AG09309 (cell line): ENCODE results near the gene MYH9.

Experiments
- DNase-seq: peaks from one replicate; pipeline ENCODE4 v3.0.0-alpha.2; 2010; ENCODE audit warnings: low read depth
- H3K4me3 ChIP-seq: 2 replicates; pipeline ENCODE4 v1.5.1; 2011; ENCODE audit warnings: mild to moderate bottlenecking, low read depth, low read length, moderate library complexity; ENCODE audit not compliant: control insufficient read depth
- CTCF ChIP-seq: IDR thresholded peaks from 2 replicates; pipeline ENCODE4 v1.5.1; 2011; ENCODE audit warnings: mild to moderate bottlenecking, low read depth, low read length, inconsistent platforms; ENCODE audit not compliant: insufficient read depth, control insufficient read depth; ENCODE audit errors: missing control alignments

Gene MYH9

GRCh38 chr22:36343070-36343719 lies 44.6 kb downstream of the MYH9 start:
- no peak for DNase-seq
- H3K4me3 ChIP-seq: no peak overlapping the region
- TF ChIP-seq CTCF: no peak

GRCh38 chr22:36341640-36342041 lies 46.1 kb downstream of the MYH9 start:
- no peak for DNase-seq
- no peak overlapping the region for H3K4me3 ChIP-seq
- no peak for TF ChIP-seq CTCF

DNA sequence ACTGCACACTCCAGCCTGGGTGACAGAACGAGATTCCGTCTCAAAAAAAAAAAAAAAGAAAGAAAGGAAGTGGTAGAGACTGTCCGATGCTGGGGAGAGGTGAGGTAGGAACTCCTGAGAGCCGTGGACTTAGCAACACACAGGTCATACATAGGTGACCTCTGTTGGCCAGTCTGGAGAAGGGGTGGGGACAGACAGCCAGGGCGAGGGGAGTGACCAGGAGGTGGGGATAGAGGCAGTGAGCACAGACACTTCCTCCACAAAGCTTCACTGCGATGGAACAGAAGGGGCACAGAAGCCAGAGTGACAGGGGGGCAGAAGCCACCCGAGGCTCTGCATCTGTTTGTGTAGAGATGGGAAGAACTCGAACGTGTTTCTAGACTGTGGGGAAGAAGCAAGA lies 47.1 kb downstream of the MYH9 start:
- DNase-seq: no peak
- TF ChIP-seq CTCF: no peak
- no peak overlapping the region for H3K4me3 ChIP-seq

DNA sequence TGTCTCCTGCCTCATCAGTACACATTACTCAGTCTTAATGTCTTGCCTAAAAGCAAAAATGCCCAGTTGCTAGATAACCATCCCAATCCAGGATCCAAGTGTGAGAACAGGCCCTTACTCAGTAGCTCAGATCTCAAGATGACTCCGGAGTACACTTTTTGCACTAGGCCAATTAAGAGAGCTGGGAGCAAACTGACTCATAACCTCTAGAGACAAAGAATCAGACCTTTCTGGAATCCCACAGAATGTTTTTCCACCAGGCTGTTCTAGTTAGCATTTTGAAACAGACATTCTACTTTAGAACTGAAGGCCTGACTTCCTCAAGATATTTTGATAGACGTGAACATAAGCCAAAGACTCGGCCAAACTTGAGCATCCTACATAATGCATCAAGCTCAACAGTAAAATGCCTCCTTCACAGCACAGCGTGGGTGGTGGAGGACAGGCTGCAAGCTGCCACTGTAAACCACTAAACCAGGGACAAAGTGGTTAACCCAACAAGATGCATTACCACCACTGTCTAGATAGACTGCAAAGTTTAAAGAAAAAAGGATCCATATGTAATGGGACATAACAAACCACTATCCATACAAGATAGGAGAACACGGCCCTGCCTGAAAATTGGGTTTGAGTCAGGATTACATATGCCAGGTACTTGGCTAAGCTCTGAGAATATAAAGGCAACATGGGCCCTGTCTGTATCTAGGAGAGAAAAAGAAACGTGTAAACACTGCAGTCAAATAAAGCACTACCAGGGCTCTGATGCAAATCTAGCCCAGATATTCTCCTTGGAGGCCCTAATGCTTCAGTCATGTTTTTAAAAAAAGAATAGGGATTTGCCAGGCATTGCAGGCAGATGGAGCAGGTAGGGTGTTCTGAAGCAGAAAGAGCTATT lies 48.3 kb downstream of the MYH9 start:
- peak; percentile 57 for DNase-seq
- TF ChIP-seq CTCF: no peak
- no peak overlapping the region for H3K4me3 ChIP-seq

DNA sequence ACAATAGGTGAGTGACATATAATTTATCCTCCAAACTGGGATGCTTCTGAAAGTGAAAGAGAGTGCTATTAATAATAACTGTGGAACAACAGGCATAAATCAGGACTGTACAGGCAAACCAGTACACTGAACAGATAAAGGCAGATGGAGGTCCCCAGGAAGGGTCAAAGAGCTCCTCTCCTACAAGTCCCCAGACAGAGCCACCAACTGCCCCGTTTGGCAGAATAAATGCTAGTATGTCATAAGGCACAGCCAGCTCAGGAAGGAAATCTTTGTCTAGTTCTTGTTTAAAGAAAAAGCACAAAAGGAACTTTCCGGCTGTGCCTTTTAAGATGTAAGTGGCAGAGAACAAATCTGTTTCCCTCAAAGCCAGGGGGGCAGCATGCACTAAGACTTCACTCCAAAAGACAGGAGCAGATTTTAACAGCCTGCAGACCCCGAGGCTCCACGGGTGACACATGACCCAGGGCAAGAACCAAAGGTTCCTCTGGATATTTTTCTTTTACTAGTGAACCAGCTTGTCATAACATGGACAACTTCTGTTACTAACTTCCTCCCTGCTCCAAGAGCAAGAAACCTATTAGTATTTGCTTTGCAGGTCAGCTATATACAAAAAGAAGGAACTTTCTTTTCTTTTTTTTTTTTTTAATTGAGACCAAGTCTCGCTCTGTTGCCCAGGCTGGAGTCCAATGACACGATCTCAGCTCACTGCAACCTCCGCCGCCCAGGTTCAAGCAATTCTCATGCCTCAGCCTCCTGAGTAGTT lies 50.2 kb downstream of the MYH9 start:
- TF ChIP-seq CTCF: no peak
- H3K4me3 ChIP-seq: no peak overlapping the region
- DNase-seq: no peak
